Mucosa of rectum (tissue), 2 donors: ENCODE data around the gene TIMM44.

Experiments used
- H3K27ac ChIP-seq, 2 donors: one replicate each; pipeline ENCODE4 v1.7.0; 2013; ENCODE audit warnings: inconsistent platforms in 2 of 2, low read depth in 2 of 2, low read length in 2 of 2
- H3K27me3 ChIP-seq, 2 donors: one replicate each; pipeline ENCODE4 v1.7.0; 2013; ENCODE audit warnings: low read length in 2 of 2; ENCODE audit not compliant: control insufficient read depth in 2 of 2, insufficient read depth in 2 of 2
- H3K36me3 ChIP-seq, 2 donors: one replicate each; pipeline ENCODE4 v1.7.0; 2013; ENCODE audit warnings: low read length in 2 of 2; ENCODE audit not compliant: control insufficient read depth in 2 of 2, insufficient read depth in 2 of 2
- H3K4me1 ChIP-seq, 2 donors: one replicate each; pipeline ENCODE4 v1.7.0; 2013; ENCODE audit warnings: low read length in 2 of 2, mild to moderate bottlenecking in 1 of 2; ENCODE audit not compliant: control insufficient read depth in 2 of 2, insufficient read depth in 2 of 2
- H3K4me3 ChIP-seq, 2 donors: one replicate each; pipeline ENCODE4 v1.7.0; 2013; ENCODE audit warnings: low read length in 2 of 2
- H3K9ac ChIP-seq, 2 donors: one replicate each; pipeline ENCODE4 v1.7.0; 2013; ENCODE audit warnings: low read length in 2 of 2, low read depth in 1 of 2, mild to moderate bottlenecking in 1 of 2
- H3K9me3 ChIP-seq, 2 donors: one replicate each; pipeline ENCODE4 v1.7.0; 2013; ENCODE audit warnings: low read length in 2 of 2; ENCODE audit not compliant: control insufficient read depth in 2 of 2
- donor health status: healthy.
- donor health status: Normal muscosa, but diverticular disease.

TIMM44 gene

DNA sequence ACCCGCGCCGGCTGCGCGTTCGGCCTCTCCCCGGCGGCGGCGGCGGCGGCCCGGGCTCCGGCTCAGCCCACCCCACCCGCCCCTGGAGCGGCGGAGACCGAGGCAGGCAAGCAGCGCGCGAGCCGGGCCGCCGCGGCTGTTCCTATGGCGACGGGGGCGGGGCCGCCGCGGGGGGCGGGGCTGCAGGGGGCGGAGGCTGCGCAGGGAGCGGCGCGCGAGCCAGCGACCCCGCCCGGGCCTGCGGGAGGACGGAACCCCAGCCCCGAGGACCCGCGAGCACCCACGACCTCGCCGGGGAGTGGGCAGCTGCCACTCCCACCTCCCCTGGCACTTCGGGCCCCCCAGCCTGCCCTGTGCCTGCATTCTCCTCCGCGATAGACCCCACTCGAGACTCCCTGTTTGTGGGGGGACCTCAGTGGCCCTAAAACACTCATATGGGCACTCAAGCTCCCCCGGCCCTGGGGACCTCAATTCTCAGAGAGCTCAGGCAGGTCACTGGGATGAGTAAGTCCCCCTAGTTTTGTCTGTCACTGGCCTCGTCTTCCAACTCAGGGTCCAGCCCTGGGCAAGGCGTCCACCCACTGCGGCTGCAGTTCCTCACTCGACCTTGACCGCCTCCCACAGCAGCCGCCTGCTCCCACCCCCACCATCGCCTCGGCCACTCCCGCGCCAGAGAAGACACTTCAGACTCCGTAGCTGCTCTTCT, 17.3 kb downstream of the TIMM44 start, which contains the start of gene CTXN1:
Gene CTXN1 (minus strand): TSS at position 115 of the 706 bp plus-strand sequence. CDS start 597 bp downstream, outside the sequence.
- peaks cover 13 to 19% of the 10 kb centered on the region in 2 donors for H3K4me1 ChIP-seq
- no peaks in the 10 kb centered on the region for H3K27me3 ChIP-seq
- no peak within 1 kb of the TSS for H3K27ac ChIP-seq

DNA sequence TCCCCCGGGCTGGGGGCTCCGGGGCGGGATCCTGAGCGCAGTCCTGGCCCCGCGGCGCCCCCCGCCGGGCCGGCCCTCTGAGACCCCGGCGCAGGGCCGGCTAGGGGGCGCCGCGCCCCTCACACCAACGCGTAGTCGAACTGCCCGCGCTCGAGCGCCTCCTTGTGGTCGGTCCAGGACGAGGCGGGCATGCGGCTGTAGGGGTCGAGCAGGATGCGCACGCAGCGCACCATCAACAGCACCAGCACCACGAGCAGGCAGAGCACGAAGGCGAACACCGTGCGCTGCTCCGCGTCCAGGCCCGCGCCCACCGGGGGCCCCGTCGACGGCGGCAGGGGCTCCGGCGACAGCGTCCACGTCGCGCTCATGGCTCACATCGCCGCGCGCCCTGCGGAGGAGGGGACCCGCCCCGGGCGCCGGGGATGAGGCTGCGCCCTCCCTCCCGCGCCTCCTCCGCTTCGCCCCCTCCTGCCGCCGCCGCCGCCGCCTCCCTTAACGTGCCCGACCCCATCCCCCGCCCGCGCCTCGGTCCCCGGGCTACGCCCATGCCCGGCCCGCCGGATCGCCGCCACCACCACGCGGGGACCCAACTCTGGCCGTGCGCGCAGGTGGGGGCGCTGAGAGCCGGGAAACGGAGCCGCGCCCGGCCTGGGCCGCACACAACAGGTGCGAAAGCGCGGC, 18.2 kb downstream of the TIMM44 start:
- H3K9me3 ChIP-seq: no peaks in the 10 kb centered on the region
- H3K9ac ChIP-seq: no peak overlapping the region
- H3K4me3 ChIP-seq: peak overlapping the region; percentile 23 to 37
- H3K27ac ChIP-seq: no peak overlapping the region
- H3K4me1 ChIP-seq: peaks cover 14 to 23% of the 10 kb centered on the region in 2 donors
- no peaks in the 10 kb centered on the region for H3K27me3 ChIP-seq
- peaks cover 0 to 6% of the 10 kb centered on the region in 2 donors for H3K36me3 ChIP-seq

More for the DNA sequence above, 17.3 kb downstream of the TIMM44 start, which contains the start of gene CTXN1:
- Histone ChIP-seq H3K4me3 (peak within 1 kb of the TSS; percentile 46 to 52), H3K9me3 (no peaks in the 10 kb centered on the region), H3K9ac (peak within 1 kb of the TSS in 1 of 2 donors; percentile 43), H3K36me3 (peaks cover 5 to 12% of the 10 kb centered on the region in 2 donors)

DNA sequence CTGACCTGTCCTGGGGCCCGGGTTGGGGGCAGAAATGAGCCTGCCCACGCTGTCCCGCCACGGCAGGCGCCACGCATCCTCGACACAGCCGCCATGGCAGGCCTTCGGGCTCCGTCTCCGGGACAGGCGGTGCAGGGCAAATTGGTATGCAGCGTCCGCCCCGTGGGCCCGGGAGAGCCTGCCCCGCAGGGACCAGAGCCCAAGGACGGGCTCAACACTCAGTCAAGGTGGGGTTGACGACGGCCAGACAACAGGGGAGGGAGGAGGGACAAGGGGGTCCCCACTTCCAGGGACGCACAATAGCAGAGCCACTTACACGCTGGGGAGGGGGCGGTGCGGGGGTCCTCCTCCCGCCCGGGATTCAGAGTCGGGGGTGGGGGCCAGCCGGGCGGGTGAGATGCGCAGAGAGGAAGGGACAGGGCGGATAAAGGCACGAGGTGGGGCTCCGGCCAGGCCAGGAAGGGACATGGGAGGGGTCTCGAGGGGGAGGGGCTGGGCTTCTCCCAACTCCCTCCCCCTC, 18.8 kb downstream of the TIMM44 start:
- Histone ChIP-seq H3K4me1 (peaks cover 17 to 27% of the 10 kb centered on the region in 2 donors), H3K27ac (no peak overlapping the region), H3K9me3 (no peaks in the 10 kb centered on the region), H3K9ac (no peak overlapping the region), H3K4me3 (no peak overlapping the region), H3K36me3 (peaks cover 0 to 6% of the 10 kb centered on the region in 2 donors), H3K27me3 (no peaks in the 10 kb centered on the region)

DNA sequence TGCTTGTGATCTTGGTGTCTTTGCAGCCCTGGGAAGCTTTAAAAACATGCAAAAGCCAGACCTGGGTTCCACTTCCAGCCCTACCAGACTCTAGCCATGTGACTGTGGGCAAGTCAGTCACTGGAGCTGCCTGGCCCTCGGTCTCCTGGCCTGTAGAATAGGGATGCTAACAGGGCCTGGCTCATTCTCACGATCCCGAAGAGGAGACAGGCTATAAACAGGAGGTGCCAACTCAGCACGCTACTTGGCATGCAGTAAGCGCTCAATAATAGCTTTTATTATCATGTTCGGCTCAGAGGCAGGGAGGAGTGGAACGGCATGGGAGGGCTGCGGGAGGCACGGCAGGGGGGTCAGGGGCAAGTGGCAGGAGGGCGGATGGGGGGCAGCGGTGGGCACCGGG, 19.2 kb downstream of the TIMM44 start:
- Histone ChIP-seq H3K36me3 (peaks cover 0 to 6% of the 10 kb centered on the region in 2 donors), H3K9me3 (no peaks in the 10 kb centered on the region), H3K4me1 (peaks cover 20 to 29% of the 10 kb centered on the region in 2 donors), H3K4me3 (no peak overlapping the region), H3K27me3 (no peaks in the 10 kb centered on the region), H3K27ac (no peak overlapping the region), H3K9ac (no peak overlapping the region)

DNA sequence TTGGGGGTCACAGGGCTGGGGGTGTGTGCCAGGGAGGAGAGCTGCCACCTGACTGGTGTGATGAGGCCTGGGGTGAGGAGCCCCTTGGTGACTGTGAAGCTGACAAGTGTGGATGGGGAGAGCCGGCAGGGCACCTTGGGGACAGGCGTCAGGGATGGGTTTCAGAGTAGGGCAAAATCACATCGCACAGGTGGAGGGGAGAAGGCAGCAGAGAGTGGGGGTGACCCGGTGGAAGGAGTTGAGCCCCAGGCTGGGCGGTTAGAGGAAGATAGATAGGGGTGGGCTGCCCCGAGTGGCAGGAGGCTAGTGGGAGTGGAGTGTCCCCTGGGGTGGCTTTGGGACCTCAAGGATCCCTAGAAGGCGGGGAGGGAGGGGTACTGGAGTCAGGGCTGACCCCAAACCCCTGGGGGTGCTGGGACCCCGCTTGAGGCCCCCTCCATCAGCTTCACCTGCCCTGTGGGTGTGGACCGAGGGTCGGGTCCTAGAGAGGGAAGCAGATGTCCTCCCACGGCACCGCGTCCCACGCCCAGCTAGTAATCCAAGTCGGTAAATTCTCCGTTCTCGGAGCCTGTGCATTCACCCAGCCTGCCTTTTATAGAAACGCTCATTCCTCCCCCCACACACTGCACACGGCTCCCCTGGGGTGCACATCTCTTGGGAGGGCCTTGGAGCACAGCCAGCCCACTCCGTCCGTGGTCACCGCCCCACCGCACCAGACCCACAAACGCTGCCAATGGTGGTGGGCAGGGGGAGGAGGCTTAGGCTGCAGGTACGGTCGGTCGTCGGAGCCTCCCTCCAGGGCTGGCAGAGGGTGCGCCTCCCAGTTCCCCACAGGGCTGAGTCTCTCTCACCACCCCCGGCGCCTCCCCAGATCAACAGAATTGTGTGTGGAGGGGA, 19.9 kb downstream of the TIMM44 start:
- H3K4me3 ChIP-seq: no peak overlapping the region
- no peaks in the 10 kb centered on the region for H3K9me3 ChIP-seq
- H3K9ac ChIP-seq: no peak overlapping the region
- peaks cover 0 to 6% of the 10 kb centered on the region in 2 donors for H3K36me3 ChIP-seq
- H3K27me3 ChIP-seq: peaks cover 3 to 6% of the 10 kb centered on the region in 2 donors
- H3K27ac ChIP-seq: peak overlapping the region in 1 of 2 donors; percentile 16
- H3K4me1 ChIP-seq: peaks cover 25 to 29% of the 10 kb centered on the region in 2 donors

DNA sequence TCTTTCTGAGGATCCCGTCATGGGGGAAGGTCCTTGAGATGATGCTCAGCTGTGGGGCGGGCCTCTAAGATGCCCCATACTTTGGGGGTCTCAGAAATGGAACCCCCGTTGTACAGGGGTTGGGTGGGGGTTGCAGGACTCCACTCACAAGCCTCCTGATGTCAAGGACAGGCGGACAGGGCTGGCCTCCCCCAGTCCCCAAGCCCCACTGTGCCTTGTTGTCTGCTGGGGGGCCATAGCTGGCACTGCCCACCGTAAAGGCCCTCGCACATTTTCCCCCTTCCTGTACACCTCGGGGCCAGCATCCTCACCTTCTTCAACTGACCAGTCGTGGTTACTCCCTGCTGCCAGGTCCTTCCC, 20.6 kb downstream of the TIMM44 start:
- no peaks in the 10 kb centered on the region for H3K9me3 ChIP-seq
- H3K4me1 ChIP-seq: peaks cover 26 to 29% of the 10 kb centered on the region in 2 donors
- peaks cover 0 to 6% of the 10 kb centered on the region in 2 donors for H3K36me3 ChIP-seq
- peaks cover 3 to 9% of the 10 kb centered on the region in 2 donors for H3K27me3 ChIP-seq
- H3K9ac ChIP-seq: no peak overlapping the region
- H3K4me3 ChIP-seq: no peak overlapping the region
- H3K27ac ChIP-seq: peak overlapping the region in 1 of 2 donors; percentile 16

DNA sequence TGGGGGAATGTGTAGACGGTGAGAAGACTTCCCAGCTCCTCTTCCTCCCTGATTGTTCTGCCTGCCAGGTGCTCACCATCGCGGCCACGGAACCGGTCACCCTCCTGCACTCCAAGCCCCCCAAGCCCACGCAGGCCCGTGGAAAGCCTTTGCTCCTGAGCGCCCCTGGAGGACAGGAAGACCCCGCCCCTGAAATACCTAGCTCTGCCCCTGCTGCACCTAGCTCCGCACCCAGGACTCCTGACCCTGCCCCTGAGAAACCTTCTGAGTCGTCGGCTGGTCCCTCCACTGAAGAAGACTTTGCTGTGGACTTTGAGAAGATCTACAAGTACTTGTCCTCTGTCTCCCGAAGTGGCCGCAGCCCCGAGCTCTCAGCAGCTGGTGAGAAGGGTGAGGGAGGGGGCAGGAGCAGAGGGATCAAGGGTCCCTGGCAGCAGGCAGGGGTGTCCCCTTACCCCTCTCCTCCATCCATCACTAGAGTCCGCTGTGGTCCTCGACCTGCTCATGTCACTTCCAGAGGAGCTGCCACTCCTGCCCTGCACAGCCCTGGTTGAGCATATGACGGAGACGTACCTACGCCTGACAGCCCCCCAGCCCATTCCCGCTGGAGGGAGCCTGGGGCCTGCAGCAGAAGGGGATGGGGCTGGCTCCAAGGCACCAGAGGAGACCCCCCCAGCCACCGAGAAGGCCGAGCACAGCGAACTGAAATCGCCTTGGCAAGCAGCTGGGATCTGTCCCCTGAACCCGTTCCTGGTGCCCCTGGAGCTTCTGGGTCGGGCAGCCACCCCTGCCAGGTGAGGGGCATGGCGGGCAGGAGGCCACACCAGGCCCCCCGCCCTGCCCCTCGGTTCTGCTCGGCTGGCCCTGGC, 21.3 kb downstream of the TIMM44 start:
- peaks cover 7 to 11% of the 10 kb centered on the region in 2 donors for H3K27me3 ChIP-seq
- H3K9me3 ChIP-seq: no peaks in the 10 kb centered on the region
- H3K27ac ChIP-seq: no peak overlapping the region
- peak overlapping the region; percentile 58 to 83 for H3K9ac ChIP-seq
- peak overlapping the region in 1 of 2 donors; percentile 86 for H3K4me3 ChIP-seq
- peaks cover 31 to 32% of the 10 kb centered on the region in 2 donors for H3K4me1 ChIP-seq
- peaks cover 0 to 6% of the 10 kb centered on the region in 2 donors for H3K36me3 ChIP-seq

DNA sequence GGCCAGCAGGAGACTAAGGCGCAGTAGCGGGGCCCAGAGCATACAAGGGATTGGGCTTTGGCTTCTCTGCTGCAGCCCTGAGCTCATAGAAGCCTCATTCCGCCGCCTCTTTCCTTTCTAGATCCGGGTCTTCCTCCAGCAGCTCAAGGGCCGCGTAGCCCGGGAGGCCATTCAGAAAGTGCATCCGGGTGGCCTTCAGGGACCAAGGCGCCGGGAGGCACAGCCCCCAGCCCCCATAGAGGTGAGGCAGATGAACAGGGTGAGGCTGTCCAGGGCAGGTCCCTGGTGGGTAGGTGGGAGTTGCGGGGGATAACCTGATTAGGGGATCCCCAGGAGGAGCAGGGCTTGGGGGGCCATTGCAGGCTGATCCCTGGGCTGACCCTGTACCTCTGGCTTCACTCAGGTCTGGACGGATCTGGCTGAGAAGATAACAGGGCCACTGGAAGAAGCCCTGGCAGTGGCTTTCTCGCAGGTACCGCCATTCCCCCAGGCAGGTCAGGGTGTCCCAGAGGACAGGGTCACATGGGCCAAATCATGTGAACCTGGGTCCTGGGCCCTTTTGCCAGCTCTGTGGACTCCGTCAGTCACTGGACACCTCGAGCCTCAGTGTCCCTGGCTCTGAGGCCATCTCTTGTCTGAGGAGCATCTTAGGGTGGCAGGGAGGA, 22.0 kb downstream of the TIMM44 start:
- H3K4me3 ChIP-seq: peak overlapping the region; percentile 59 to 86
- peak overlapping the region; percentile 58 to 83 for H3K9ac ChIP-seq
- no peaks in the 10 kb centered on the region for H3K9me3 ChIP-seq
- H3K27ac ChIP-seq: peak overlapping the region; percentile 80 to 90
- H3K4me1 ChIP-seq: peaks cover 33% of the 10 kb centered on the region in 2 donors
- H3K36me3 ChIP-seq: peaks cover 0 to 6% of the 10 kb centered on the region in 2 donors
- H3K27me3 ChIP-seq: peaks cover 9 to 14% of the 10 kb centered on the region in 2 donors
